Superior temporal gyrus (tissue), 1 donor: ENCODE measurements around the gene TMEM245.

ENCODE experiments used
- DNase-seq: peaks from one replicate; pipeline ENCODE4 v3.0.0-alpha.2; 2016; ENCODE audit errors: extremely low spot score

Gene TMEM245

DNA sequence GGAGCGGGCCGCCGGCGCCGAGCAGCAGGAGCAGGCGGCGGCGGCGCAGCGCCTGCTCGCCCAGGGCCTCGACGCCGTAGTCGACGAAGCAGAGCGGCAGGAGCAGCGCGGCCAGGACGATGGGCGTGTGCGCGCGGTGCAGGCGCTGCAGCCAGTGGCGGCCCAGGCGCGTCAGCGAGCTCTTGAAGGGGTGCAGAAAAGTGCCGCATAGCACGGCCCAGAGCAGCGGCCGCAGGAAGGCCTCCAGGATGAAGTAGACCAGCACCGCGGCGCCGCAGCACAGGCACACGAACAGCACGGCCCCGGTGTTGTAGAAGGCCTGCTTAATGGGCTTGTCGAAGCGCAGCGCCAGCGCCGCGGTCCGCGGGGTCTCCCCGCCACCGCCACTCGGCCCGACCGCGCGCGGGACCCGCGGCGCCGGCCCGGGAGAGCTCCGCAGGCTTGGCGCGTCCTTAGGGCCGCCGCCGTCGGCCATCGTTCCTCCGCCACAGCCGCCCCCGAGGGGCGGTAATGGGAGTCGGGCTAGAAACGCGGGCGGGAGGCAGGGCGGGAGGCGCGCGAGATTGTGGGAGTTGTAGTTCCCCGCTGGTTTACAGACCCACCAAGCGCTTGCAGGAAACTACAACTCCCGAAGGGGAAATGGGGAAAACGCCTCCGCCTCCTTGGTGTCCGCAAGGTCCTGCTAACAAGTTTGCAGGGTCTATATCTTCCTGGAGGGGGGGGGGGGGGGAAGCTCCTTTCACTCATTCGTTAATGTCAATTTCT lies at the start of gene TMEM245:
Gene TMEM245, minus strand, starts transcription at position 509 of the 765 bp plus-strand sequence. Its CDS starts 34 bp downstream, at position 475.
- DNase-seq: peak; percentile 97

DNA sequence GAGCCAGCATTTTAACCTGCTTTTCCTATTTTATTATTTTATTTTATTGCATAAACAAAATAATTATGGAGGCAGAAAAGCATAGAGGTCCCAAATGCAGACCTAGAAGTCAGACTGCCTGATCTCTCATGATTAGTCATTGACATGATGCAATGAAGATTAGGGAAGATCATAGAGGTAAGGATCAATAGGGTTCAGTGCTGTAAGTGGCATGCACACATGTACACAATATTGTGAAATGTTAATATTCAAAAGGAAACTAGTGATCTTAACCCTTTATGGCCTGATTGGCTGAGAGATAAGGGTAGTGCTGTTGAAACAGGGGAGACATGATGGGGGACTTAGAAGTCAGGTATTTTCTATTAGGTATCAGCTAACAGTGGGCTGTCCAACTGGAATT lies 48.4 kb upstream of the TMEM245 start:
- no peak for DNase-seq

DNA sequence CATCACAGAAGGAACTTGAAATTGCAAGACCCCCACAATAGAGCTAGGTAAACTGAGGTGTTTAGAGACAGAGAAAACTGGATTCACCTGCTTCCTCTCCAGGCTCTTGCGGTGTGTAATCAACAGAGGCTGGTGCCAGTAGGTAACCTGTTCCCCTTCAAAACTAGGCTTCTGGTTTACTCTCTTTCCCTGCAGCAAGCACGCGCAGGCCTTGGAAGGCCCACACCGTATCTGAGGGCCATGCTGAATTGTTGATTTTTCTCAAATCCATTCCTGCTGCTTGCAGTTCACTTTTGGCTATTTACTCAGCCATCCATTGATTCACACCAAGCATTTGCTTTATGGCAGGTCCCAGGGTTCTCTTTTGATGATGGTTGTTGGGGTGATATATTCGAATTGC lies 48.0 kb upstream of the TMEM245 start:
- no peak for DNase-seq

DNA sequence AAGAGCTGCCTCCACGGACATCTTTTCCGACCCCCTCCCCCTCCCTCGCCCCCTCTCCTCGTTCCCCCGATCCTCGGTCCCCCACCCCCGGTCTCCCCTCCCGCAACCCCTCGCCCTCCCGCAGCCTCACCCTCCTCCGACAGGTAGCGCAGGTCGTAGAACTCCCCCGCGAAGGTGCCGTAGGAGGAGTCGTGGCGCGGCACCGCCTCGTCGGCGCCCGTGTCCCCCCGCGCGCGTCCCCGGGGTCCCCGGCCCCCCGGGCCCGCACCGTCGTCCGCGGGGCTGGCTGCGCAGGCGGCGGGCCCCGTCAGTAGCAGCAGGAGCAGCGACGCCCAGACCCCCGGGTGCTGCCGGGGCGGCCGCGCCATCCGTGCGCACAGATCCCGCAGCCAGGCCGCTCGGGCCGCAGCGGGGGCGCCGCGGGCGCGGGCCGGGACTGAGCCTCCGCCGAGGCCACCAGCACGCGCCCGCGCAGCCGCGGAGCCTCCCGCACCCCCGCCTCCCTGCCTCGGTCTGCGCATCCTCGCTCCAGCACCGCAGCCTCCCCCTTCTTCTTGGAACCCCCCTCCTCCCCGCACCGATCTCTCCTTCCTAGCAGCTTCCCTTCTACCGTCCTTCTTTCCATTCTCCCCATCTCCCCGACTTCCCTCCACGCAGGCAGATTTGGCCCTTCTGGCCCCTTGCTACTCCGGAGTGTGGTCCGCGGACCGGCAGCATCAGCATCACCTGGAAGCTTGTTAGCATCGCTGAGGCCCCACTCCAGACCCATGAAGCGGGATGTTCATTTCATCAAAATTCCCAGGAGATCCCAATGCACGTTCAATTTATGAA lies 47.2 kb upstream of the TMEM245 start, which contains the start of gene FRRS1L:
Gene FRRS1L, minus strand, starts transcription at position 479 of the 831 bp plus-strand sequence. Its CDS starts 111 bp downstream, at position 368.
- DNase-seq: peak; percentile 36

DNA sequence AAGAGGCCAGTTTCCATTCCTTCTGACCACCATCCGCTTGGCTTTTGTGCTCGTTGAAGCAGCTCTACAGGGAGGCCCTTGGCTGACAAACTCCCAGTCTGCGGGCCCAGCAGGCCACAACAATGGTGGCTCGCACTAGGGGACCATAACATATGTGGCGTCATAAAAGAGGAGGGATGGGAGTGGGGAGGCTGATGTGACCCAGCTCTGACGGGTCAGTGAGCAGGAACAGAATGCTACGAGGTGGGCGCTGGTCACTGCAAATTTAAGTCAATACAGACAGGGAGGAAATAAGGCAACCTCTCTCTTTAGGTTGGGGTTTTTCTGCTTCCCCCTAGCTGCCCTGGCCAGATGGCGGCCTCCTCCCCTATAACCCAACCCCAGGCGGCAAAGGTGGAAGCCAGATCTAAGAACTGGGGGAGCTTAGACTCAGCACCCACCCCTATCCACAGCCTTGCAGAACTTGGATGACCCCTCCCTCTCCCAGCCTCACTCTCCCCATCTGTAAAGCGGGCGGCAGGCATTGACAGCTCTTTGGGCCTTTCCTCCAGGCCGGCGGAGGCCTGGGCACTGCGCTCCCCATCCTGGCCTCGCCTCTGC lies 46.5 kb upstream of the TMEM245 start:
- no peak for DNase-seq

DNA sequence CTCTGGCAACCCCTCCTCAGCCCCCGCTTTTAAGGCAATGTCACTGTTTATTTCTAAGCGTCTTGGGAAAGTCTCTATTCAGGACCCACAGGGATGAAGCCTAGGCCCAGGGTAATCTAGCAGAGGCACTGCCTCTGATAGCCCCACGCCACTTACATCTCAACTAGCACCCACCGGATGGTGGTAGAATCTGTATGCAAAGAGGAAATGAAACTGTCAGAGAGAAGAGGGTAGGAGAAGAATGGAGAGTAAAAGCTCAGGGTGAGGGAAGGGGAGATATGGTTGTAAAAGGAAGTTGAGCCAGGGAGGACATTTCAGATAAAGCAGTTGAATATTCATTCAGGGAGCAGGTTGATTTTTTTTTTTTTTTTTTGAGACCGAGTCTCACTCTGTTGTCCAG lies 44.3 kb upstream of the TMEM245 start:
- DNase-seq: no peak

DNA sequence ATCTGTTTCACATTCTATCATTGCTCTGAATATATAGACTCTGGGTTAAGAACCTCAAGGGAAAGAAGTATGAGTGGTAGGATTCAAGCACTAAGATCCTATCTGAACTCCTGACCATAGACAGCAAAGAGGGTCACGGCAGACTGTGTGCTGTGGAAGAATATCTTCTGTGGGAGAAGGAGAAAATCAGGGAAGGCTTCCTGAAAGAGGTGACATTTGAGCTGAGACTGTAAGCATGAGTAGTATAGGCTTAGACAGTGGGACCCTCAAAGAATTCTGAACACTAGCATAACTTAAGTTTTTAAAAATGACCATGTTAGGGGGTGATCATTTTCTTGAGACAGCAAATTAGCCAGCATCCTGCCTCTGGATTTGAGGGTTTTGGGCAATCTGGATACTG lies 43.4 kb upstream of the TMEM245 start:
- DNase-seq: no peak

DNA sequence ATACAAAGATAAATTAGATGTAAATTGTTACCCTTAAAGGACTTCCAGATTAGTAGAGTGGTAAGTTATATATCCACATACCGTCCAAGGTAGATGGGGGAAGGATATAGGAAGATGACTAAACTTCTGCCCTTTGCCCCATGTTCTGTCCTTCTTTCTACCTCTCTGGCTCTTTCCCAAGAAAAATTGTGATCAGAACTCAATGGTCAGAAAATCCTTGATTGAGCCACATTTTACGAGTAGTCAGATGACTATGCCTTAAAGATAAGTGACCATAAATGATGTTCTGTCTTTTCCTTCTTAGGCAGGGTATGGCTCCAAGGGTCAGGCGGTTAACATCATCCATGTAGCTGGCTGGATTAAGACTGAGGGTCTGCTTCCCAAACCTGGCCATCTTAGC lies 42.9 kb upstream of the TMEM245 start:
- no peak for DNase-seq

DNA sequence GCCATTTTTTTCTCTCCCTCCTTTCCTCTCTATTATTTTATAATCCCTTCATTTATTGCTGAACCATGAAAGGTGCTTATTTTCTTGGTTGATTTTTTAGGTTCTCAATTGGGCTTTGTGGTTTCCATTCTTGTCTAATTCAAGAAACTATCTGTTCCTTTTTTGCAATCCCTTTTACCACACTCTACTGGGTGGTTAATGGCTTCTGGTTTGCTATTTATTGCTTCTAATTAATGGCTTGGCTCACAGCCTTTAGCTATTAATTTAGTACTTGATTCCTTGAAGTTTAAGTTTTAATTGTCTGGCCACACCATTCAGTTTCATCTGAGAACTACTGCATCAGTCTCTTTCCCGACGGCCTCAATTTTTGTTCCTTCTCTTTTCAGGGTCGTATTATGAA lies 41.7 kb upstream of the TMEM245 start:
- no peak for DNase-seq

DNA sequence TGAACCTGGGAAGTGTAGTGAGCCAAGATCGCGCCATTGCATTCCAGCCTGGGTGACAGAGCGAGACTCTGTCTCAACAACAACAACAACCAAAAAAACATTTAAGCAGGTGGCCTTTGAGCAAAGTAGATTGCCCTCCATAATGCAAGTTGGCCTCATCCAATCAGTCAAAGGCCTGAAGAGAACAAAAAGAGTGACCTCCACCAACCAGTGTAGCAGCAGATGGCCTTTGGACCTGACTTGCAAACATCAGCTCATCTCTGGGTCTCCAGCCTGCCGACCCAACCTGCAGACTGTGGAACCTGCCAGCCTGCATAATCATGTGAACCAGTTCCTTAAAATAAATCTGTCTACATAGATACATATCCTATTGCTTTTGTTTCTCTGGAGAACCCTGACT lies 39.8 kb upstream of the TMEM245 start:
- DNase-seq: no peak

DNA sequence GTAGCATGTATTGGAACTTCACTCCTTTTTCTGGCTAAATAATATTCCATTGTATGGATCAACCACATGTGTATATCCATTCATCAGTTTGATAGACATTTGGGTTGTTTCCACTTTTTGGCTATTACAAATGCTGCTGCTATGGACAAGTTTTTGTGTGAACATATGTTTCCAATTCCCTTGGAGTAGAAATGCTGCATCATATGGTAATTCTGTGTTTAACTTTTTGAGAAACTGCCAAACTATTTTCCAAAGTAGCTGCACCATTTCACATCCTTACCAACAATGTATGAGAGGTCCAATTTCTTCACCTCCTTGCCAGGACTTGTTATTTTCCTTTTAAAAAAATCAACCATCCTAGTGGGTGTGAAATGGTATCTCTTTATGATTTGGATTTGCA lies 38.9 kb upstream of the TMEM245 start:
- DNase-seq: no peak

DNA sequence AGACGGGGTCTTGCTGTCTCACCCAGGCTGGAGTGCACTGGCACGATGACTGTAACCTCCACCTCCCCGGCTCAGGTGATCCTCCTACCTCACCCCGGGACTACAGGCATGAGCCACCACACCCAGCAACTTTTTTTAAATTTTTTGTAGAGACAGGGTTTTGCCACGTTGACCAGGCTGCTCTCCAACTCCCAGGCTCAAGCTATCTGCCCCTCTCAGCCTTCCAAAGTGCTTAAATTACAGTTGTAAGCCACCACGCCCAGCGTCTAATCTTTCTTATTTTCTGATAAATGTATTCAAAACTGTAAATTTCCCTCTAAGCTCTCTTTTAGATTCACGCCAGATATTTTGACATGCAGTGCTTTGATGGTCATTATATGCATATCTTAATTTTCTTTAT lies 37.0 kb upstream of the TMEM245 start:
- no peak for DNase-seq

DNA sequence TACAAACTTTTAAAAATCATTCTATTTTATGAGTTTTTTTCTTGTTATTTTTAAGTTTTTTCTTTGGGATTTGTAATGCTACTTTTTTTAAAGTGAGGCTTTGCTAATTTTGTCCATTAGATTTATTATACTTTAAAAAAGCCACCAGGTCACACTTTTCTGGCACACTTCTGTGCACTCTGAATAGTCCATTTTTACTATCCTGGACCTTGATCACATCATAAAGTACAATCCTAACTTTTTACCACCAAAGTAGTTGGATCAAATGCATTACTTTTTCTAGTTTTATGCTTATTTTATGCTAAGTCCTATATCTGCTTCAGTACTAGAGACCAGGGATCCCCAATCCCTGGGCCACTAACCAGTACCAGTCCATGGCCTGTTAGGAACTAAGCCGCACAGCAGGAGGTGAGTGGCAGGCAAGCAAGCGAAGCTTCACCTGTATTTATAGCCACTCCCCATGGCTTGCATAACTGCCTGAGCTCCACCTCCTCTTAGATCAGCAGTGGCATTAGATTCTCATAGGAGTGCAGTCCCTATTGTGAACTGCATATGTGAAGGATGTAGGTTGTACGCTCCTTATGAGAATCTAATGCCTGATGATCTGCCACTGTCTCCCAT lies 31.3 kb upstream of the TMEM245 start:
- no peak for DNase-seq

DNA sequence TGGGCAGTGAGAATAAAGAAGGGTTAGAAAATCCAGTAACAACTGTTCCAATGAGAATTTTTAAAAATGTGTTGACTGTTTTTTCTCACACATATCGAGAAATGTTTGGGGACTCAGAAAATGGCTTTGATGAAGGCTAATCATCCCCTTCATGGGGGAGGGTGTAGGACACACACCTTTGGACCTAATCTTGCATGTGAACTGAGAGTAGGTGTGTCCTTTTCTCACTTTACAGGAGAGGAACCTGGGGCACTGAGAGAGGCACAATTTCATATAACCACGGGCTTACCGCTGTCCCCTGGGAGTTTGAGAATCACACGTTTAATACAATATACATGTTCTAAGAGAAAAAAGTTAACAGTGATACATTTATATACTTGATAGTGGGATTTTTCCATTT lies 30.0 kb upstream of the TMEM245 start:
- no peak for DNase-seq

DNA sequence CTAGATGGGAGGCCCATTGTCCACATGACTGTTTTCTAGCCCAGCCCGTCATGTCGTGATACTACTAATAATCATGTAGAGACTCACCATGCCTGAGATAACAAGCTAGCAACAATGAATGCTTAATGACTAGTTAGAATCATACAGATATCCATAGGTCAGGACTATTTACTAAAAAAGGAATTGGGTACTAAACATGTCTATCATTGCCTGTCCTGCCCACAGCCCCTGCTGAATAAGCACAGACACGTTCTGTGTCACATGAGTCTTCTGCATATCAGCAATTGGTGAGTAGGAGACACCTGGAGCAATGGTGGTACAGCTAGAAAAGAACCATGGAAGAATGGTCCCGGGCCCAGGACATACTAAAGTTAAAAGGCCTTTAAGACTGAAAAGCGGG lies 29.3 kb upstream of the TMEM245 start:
- DNase-seq: no peak

DNA sequence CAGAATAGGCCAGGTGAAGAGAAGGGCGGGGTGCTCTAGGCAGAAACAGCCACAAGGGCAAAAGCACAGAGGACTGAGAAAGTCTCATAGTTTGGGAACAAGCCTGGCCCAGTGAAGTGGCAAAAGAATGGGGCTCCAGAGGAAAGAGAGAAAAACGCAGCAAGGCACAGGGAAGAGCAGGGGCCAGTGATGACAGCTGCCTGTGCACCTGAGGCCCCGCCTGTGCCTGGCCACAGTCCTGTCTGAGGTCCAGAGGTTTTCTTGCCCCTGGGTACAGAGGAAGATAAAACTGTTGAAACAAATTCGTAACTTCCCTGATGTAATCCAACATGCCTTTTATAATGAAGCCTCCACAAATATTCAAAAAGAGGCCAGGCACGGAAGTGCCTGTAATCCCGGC lies 25.3 kb upstream of the TMEM245 start:
- DNase-seq: no peak

DNA sequence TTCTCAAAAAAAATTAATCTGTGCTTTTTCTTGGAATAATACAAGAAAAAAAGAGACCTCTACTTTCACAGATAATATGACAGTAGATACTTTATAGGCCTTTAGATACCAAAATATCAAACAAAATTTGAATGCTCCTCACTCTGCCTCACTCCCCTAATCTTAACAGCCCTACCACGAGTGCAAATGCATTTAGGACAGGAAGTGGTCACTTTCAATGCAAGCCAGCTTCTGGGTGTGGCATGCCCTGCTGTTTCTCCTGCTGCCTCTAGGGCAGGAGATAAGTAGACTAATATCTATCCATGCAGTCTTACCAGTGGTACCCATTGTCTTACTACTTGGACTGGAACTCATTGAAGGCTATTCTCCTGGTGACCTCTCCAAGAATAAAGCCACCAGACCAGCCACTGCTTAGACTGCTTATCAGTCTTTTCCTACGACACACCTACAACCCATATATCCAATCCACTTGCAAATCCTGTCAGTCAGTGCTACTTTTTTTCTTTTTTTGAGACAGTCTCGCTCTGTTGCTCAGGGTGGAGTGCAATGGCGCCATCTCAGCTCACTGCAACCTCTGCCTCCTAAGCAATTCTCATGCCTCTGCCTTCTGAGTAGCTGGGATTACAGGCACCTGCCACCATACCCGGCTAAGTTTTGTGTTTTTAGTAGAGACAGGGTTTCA lies 24.3 kb upstream of the TMEM245 start:
- no peak for DNase-seq

DNA sequence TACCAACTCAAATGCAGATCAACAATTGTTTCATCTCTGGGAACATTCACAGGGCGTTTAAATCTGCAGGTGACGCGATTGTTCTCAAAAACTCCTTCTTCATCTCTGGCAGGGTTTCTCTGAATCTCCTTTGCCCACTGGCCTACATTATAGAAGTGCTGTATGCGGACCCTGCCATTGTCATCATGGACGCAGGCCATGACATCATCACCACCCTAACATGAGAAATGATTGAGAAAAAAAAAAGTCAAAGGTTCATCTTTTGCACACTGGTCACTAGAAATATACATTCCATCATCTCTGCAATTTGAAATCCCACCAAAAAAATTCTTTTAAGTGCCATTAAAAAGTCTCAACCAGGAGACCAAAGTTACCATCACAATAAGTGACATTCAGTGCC lies 21.6 kb upstream of the TMEM245 start:
- no peak for DNase-seq

DNA sequence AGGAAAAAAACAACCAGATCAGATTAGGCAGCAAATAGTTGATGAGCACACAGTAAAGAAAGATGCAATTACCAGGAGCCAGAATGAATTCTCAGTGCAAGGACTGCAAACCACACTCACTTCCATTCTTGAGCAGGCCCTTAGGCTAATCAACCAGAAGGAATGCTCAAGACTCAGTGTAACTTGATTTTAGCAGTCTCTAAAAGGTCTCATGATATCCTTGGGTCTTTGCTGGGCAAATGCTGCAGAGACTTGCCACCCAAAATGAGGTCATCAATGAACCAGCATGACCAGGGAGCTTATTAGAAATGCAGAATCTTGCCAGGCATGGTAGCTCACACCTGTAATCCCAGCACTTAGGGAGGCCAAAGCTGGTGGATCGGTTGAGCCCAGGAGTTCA lies 20.1 kb upstream of the TMEM245 start:
- no peak for DNase-seq

DNA sequence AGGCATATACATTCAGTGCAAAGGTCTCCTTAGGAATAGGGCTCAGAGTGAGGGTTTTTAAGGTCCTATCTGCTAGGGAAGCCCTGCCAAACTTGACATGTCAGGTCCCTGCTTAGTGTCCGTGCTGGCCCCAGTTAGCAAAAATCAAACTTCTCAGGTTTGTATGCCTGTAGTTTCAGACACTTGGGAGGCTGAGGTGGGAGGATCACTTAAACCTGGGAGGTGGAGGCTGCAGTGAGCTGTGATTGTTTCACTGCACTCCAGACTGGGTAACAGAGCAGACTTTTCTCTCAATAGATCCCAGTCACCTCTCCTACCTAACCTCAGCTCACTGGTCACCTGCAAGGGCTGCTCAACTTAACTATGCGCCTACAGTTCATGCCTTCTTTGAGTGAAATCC lies 18.7 kb upstream of the TMEM245 start:
- no peak for DNase-seq

DNA sequence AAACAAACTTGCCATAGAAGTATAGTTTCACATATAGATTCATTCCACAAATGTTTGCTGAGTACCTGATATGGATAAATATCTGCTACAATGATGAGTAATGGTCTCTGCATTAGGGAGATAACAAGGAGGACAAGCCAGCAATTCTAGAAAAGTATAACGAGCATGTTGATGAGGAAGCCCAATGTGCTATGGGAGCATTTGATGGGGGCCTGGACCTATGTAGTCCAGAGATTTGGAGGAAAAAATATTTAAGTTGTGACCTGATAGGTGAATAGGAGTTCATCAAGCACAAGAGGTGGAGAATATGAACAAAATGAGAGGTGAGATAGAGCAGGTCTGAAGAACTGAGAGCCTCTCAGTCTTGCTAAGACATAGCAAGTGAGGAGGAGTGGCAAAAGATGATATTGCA lies 14.4 kb upstream of the TMEM245 start:
- DNase-seq: no peak

DNA sequence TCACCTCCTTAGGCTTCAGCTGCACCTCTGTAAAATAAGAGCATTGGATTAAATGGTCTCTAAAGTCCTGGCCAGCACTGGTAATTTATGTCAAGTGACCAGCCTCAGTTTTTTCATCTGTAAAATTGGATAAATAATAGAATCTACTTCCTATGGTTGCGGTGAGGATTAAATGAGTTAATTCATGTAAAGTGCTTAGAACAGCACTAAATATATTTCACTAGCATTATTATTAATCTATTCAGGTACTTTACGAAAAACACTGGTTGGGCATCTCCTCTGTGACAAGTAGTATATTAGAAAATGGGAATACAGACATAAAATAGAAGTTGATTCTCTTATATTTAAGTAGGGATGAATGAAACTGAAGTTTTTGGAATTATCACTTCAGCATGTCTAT lies 13.8 kb upstream of the TMEM245 start:
- no peak for DNase-seq
